Astrocyte of the cerebellum (primary cell): Measurements from ENCODE around the gene GOLGA6L7.
"Not testable (repeated sequence)": the region's sequence is repeated elsewhere in the genome, so short reads cannot be mapped to it uniquely, and the experiment has no call there.

Experiments
- DNase-seq: peaks from one replicate; pipeline ENCODE4 v3.0.0-alpha.2; 2011; ENCODE audit warnings: low read depth
- H3K4me3 ChIP-seq: 2 replicates; pipeline ENCODE4 v1.5.1; 2011; ENCODE audit warnings: mild to moderate bottlenecking, low read depth, low read length, moderate library complexity
- in situ Hi-C: cut with HindIII; loops from 2 replicates; pipeline ENCODE4 v1.10.0; 2017; ENCODE audit warnings: low sequenced_read_pairs
- TF ChIP-seq, protein P1 (sequence below): IDR thresholded peaks from 2 replicates; pipeline ENCODE4 v1.5.1; 2012; ENCODE audit warnings: low read length, low read depth, moderate library complexity, mild to moderate bottlenecking; ENCODE audit errors: missing control alignments

GOLGA6L7 gene

DNA sequence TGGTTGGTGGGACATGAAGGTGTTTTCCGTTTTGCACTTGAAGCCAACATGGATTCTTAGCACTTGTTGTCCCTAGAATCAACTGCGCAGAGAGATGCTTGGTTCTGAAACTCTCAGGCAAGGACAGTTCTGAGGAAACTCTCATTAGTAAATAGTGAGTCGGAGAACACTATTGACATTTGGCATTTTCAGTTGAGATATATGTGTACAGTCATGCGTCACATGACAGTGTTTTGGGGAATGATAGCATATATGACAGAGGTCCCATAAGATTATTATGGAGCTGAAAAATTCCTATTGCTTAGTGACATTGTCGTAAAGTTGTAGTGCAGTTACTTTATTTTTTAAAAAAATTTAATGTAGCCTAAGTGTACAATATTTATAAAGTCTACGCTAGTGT, 43.1 kb upstream of the GOLGA6L7 start:
- DNase-seq = no peak
- in situ Hi-C loops = no loop called here
- TF ChIP-seq, protein P1, sequence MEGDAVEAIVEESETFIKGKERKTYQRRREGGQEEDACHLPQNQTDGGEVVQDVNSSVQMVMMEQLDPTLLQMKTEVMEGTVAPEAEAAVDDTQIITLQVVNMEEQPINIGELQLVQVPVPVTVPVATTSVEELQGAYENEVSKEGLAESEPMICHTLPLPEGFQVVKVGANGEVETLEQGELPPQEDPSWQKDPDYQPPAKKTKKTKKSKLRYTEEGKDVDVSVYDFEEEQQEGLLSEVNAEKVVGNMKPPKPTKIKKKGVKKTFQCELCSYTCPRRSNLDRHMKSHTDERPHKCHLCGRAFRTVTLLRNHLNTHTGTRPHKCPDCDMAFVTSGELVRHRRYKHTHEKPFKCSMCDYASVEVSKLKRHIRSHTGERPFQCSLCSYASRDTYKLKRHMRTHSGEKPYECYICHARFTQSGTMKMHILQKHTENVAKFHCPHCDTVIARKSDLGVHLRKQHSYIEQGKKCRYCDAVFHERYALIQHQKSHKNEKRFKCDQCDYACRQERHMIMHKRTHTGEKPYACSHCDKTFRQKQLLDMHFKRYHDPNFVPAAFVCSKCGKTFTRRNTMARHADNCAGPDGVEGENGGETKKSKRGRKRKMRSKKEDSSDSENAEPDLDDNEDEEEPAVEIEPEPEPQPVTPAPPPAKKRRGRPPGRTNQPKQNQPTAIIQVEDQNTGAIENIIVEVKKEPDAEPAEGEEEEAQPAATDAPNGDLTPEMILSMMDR = no peak
- H3K4me3 ChIP-seq = no peak overlapping the region

DNA sequence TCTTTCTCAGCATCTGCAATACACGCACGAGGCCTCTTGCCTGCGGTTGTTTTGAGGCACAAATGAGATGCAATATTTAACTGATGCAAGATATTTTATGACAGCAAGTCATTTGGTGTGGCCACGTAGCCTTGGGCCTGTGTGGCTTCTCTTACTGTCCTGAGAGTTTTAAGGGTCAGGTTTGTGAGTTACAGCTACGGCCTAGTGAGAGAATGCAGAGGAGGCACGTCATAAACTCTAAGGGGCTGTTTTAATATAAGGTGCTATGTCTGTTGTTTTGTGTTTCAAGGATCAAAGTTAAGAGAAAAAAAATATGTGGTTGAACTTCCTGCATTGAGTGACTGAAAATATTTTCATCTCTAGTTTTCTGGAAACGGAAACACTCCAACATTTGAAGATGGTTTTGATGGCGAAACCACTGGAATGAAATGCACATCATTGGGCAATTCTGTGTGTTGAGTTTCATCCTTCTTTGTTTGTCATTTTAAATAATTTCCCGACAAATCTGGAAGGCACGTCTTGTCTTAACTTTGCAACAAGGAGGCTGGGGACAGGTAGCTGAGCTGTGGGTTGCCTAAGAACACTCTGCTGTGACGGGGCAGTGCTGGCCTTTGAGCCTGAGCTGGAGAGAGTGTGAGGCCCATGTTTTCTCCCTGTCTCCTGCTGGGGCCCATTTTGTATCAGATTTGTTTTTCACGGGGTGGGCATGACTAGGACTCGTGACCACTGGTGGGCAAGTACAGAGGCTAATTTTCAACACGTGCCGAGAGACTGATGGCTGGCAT, 42.5 kb upstream of the GOLGA6L7 start:
- no peak for DNase-seq
- in situ Hi-C loops = no loop called here

DNA sequence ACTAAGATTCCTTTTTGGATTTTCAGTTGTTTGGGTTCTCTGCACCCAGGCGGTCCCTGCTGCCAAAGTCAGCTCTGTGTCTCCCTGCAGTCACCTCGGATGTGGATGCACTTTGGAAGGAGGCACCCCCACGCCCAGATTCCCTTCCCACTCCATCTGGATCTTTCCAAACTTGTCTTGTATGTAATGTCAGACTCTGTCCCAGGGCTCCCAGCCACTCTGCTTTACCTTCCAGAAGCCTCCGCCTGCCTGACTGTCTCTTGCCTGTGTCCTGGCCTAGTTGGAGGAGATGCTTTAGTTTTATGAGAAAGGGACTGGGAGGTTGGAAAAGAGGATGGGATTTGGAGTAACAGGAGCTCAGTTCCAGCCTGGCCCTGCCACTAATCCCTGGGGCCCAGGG, 41.8 kb upstream of the GOLGA6L7 start:
- in situ Hi-C loops = not testable (repeated sequence)

More for the DNA sequence above, 42.5 kb upstream of the GOLGA6L7 start:
- TF ChIP-seq, protein P1 = no peak
- H3K4me3 ChIP-seq = no peak overlapping the region

DNA sequence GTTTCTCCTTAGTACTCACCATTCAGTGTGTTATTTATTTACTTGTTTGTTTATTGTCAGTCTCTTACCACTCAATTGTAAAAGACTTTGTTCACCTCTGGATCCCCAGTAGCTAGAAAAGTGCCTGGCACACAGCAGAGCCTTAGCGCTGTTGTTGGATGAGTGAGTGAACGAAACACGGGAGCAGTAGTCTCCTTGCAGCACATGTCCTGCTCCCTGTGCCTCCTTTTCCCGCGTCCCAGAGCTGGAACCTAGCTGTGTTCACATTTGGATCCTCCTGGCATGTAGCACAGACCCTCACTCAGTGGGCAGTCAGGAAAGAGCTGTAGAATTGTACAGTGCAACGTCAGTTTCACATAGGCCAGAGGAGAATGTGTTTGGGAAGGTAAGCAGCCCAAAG, 41.4 kb upstream of the GOLGA6L7 start:
- H3K4me3 ChIP-seq, DNase-seq, in situ Hi-C loops: not testable (repeated sequence)

More for the DNA sequence above, 41.8 kb upstream of the GOLGA6L7 start:
- not testable (repeated sequence) for DNase-seq, H3K4me3 ChIP-seq

DNA sequence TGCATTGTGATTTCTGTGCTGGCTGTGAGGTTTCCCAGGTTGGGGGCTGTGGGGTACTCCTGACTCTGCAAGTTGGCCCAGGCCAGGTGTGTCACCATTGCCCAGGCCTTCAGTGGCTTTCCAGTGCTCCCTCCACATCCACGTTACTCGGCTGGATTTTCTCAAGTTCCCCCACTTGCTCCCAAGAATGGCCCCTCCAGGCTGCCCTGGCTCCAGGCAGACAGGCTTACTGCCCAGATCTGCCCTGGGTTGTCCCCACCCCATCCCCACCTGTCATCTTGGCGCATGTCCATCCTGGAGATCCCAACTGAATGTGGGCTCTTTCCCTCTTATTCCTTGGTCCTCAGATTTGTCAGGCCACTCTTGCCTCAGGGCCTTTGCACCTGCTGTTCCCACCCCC, 40.9 kb upstream of the GOLGA6L7 start:
- H3K4me3 ChIP-seq = no peak overlapping the region
- DNase-seq = no peak
- TF ChIP-seq, protein P1 = no peak
- in situ Hi-C loops = no loop called here

DNA sequence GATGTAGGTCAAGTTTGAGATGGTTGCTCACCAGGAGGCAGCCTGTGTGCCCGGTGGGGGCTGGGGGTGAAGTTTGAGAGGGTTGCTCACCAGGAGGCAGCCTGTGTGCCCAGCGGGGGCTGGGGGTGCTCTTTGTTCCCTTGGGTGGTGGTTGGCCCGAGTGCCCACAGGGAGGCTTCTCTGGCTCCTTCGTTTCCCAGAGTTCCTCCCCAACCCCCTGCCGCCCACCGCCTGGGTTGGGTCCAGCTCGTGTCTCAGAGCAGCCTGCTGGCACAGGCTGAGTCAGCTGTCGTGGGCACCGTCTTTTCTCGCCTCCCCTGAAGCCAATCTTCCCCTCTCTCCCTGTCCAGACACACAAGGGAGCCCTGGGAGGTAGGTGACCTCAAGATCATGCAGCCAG, 40.5 kb upstream of the GOLGA6L7 start:
- no peak overlapping the region for H3K4me3 ChIP-seq
- DNase-seq = no peak
- TF ChIP-seq, protein P1 = no peak
- in situ Hi-C loops = no loop called here

DNA sequence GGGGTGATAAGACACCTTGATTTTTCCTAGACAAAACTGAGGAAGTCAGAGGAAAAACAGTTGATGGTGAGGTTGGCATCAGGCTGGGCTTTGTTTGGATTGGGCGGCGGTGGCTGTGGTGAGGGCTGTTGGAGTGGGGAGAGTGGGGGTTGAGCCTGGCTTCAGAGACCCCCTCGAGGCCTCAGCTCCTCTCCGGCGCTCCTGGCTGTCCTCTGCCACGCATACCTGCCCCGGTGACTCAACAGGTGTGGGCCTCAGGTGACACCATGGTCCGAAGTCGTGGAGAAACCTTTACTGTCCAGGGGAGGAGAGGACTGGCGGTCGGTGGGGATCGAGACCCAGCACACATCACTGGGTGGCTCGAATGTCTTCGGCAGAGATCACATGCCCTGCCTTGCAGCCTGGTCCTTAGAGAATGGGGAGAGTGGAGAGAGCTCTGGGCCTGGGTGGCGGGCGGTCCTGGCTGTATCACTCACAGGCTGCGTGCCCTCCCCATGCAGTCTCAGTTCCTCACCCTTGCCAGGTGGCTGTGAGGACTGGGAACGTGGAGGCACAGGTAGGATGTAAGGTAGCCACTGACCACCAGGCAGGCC, 40.0 kb upstream of the GOLGA6L7 start:
- no peak for DNase-seq
- TF ChIP-seq, protein P1 = no peak
- in situ Hi-C loops = no loop called here
- H3K4me3 ChIP-seq = no peak overlapping the region
